ENCODE results near the gene ELAVL3. TPM values are rescaled to one million over a fixed set of nuclear protein-coding genes. Genes with fewer than 3 reads are reported as not detected.

The ELAVL3 gene
- total and polyA plus RNA-seq, 2 of the 8 experiments (the other 6 are each of a cell fraction or from before 2014, with no cell fraction given) = 0.80 to 1.0 TPM

DNA sequence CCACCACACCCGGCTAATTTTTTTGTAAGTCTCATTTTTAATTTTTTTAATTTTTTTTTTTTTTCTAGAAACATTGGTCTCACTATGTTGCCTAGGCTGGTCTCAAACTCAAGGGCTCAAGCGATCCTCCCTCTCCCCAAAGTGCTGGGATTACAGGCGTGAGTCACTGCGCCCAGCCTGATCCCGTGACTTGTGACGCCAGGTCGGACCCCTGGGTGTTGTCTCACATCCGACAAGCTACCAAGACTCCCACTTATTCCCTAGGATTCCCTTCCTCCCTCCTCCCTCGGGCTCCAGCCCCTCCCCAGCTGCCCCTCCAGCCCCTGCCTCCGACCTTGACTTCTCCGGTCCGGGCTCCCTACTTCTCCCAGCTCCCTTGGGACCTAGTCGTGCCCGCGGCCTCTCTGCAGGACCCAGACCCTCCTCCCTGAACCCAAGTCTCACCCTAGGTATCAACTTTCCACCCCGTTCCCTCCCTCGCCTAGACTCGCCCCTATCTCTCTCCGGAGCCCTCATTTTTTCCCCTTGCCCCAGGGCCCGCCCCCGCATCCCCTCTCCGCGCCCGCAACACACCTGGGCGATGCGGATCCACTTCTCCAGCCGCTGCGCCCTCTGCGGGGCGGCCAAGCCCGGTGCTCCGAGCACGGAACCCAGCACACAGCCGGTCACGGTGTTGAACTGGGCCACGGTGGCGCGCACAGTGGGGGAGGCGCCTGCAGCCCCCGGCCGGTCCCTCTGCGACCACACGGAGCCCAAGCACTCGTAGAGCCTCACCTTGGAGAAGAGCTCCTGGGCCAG, 74.8 kb downstream of the ELAVL3 start (continued):
- peak; percentile 22; the same call in 1 of the 2 replicates for TF ChIP-seq CREB1 (IDR thresholded peaks at IDR 0.05)
- TF ChIP-seq PHF8 (conservative IDR thresholded peaks at IDR 0.05; ENCODE audit: low read depth, low read length) = no peak
- no peak for TF ChIP-seq JUN (IDR thresholded peaks at IDR 0.05; ENCODE audit: low read depth, low read length)
- no peak for TF ChIP-seq CHD1 (IDR thresholded peaks at IDR 0.05; ENCODE audit: low read depth, low read length)
- no peak for TF ChIP-seq SRF (IDR thresholded peaks at IDR 0.05; ENCODE audit: low read depth, low read length)
- TF ChIP-seq, protein P1, sequence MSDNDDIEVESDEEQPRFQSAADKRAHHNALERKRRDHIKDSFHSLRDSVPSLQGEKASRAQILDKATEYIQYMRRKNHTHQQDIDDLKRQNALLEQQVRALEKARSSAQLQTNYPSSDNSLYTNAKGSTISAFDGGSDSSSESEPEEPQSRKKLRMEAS (IDR thresholded peaks at IDR 0.05) = peak; percentile 12; the same call in 1 of the 2 replicates
- TF ChIP-seq TEAD4 (IDR thresholded peaks at IDR 0.05; ENCODE audit: low read depth, low read length) = no peak
- TF ChIP-seq, protein P2, sequence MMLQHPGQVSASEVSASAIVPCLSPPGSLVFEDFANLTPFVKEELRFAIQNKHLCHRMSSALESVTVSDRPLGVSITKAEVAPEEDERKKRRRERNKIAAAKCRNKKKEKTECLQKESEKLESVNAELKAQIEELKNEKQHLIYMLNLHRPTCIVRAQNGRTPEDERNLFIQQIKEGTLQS (IDR thresholded peaks at IDR 0.05; ENCODE audit: insufficient read depth, low read depth, low read length) = no peak
- TF ChIP-seq RFX5 (IDR thresholded peaks at IDR 0.05; ENCODE audit: borderline replicate concordance, low read depth, low read length) = no peak
- TF ChIP-seq BRCA1 (IDR thresholded peaks at IDR 0.05; ENCODE audit: low read depth, low read length) = no peak
